SKM-1 treated with dmso at 0.1 percent for 144 hours (cell line): ENCODE results near the gene EIF4G1.

ENCODE experiments used
- DNase-seq: peaks from one replicate; lab custom pipeline; 2025; ENCODE audit not compliant: unreplicated experiment; lab: John Stamatoyannopoulos, UW

EIF4G1 gene

GRCh38 chr3:184382326-184383032 lies 68.1 kb downstream of the EIF4G1 start:
- DNase-seq: no peak

- no peak for DNase-seq
Measured at GRCh38 chr3:184383033-184383740, 68.8 kb downstream of the EIF4G1 start.

- no peak for DNase-seq
Measured at GRCh38 chr3:184384342-184384741, 69.9 kb downstream of the EIF4G1 start.
